ENCODE data around the gene MLST8.

DNA sequence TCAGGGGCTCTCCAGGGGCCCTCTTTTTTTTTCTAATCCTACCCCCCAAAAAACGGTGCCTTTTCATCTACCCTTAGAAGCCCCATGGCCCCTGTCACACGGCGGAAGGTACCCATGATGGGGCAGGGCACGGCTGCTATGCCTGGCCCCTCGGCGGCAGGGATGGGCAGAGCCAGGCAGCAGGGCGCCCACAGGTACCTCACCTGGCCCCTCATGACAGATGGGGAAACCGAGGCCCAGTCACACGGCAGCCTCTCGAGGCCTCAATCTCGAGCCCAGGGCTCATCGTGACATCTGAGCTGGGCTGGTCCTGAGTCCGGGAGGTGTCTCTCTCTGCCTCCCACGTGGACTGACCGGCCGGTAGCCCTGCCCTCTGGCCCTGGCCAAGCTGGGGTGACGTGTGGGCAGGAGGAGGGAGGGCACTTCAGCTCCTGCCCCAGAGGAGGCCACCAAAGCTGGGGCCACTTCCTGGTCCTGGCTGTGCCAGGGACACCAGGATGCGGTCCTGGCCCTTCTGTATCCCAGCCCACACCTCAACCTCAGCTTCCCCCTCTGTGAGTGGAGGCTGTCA lies 38.1 kb upstream of the MLST8 start:
- TF ChIP-seq, protein P1, sequence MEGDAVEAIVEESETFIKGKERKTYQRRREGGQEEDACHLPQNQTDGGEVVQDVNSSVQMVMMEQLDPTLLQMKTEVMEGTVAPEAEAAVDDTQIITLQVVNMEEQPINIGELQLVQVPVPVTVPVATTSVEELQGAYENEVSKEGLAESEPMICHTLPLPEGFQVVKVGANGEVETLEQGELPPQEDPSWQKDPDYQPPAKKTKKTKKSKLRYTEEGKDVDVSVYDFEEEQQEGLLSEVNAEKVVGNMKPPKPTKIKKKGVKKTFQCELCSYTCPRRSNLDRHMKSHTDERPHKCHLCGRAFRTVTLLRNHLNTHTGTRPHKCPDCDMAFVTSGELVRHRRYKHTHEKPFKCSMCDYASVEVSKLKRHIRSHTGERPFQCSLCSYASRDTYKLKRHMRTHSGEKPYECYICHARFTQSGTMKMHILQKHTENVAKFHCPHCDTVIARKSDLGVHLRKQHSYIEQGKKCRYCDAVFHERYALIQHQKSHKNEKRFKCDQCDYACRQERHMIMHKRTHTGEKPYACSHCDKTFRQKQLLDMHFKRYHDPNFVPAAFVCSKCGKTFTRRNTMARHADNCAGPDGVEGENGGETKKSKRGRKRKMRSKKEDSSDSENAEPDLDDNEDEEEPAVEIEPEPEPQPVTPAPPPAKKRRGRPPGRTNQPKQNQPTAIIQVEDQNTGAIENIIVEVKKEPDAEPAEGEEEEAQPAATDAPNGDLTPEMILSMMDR (IDR thresholded peaks at IDR 0.05; ENCODE audit: low read depth, low read length) = no peak
- TF ChIP-seq, protein P2, sequence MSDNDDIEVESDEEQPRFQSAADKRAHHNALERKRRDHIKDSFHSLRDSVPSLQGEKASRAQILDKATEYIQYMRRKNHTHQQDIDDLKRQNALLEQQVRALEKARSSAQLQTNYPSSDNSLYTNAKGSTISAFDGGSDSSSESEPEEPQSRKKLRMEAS (IDR thresholded peaks at IDR 0.05; ENCODE audit: low read depth, low read length) = no peak
- TF ChIP-seq MYC (IDR thresholded peaks at IDR 0.05; ENCODE audit: low read depth, low read length) (no peak), POLR2A (IDR thresholded peaks at IDR 0.05; ENCODE audit: extremely low read depth, insufficient read length) (no peak)

Data from NB4 (cell line).